HG03025 (cell line): ENCODE data around the gene ROBO1.

Experiments used
- ATAC-seq: cut with Tn5 transposase; IDR thresholded peaks from one replicate; pipeline ENCODE4 v1.9.1; 2021; ENCODE audit warnings: mild to moderate bottlenecking, moderate library complexity; ENCODE audit not compliant: unreplicated experiment, low FRiP score

ROBO1 gene

GRCh38 chr3:79255702-79256101 lies 512.1 kb downstream of the ROBO1 start:
- ATAC-seq = no peak

GRCh38 chr3:79255292-79255691 lies 512.5 kb downstream of the ROBO1 start:
- no peak for ATAC-seq

- ATAC-seq = no peak
Observed at GRCh38 chr3:79253704-79254103, 514.1 kb downstream of the ROBO1 start.

- ATAC-seq = no peak
Observed at GRCh38 chr3:79253271-79253670, 514.5 kb downstream of the ROBO1 start.

- no peak for ATAC-seq
Observed at GRCh38 chr3:79250746-79251145, 517.1 kb downstream of the ROBO1 start.

- no peak for ATAC-seq
Observed at GRCh38 chr3:79249701-79250100, 518.1 kb downstream of the ROBO1 start.

GRCh38 chr3:79247725-79248043 lies 520.1 kb downstream of the ROBO1 start:
- no peak for ATAC-seq

GRCh38 chr3:79246875-79247724 lies 520.7 kb downstream of the ROBO1 start:
- ATAC-seq = no peak

GRCh38 chr3:79245284-79246138 lies 522.3 kb downstream of the ROBO1 start:
- ATAC-seq = no peak

GRCh38 chr3:79236496-79236895 lies 531.3 kb downstream of the ROBO1 start:
- ATAC-seq = no peak

GRCh38 chr3:79233431-79234060 lies 534.3 kb downstream of the ROBO1 start:
- ATAC-seq = no peak

GRCh38 chr3:79230266-79230665 lies 537.5 kb downstream of the ROBO1 start:
- ATAC-seq = no peak

GRCh38 chr3:79217096-79217495 lies 550.7 kb downstream of the ROBO1 start:
- ATAC-seq = no peak

- ATAC-seq = no peak
Observed at GRCh38 chr3:79215286-79215685, 552.5 kb downstream of the ROBO1 start.

GRCh38 chr3:79211586-79212359 lies 556.0 kb downstream of the ROBO1 start:
- ATAC-seq = no peak

- no peak for ATAC-seq
Observed at GRCh38 chr3:79204351-79204750, 563.4 kb downstream of the ROBO1 start.

- no peak for ATAC-seq
Observed at GRCh38 chr3:79203144-79203519, 564.7 kb downstream of the ROBO1 start.

- ATAC-seq = no peak
Observed at GRCh38 chr3:79202471-79203143, 565.2 kb downstream of the ROBO1 start.

GRCh38 chr3:79200456-79200855 lies 567.3 kb downstream of the ROBO1 start:
- ATAC-seq = no peak

GRCh38 chr3:79199966-79200365 lies 567.8 kb downstream of the ROBO1 start:
- no peak for ATAC-seq
